ENCODE data around the gene FBXL5.

Gene FBXL5

DNA sequence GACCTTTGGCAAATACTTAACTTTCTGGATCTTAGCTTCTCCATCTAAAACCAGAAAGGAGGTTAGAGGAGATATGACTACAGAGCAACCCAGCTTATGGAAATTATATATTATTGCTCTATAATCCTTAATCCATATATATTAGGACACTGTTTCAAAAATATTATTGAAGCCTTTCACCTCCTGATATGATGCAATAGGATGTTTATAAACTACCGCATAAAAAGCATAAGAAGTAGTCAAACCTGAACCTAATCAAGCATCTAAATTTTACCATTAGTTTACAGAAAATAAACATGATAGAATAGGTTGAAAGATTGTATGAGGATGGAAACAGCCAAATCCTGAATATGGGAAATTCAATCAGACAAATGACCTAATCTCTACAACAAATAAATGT is 20.9 kb upstream of the FBXL5 start:
- DNase-seq (ENCODE audit: low spot score): no peak

DNA sequence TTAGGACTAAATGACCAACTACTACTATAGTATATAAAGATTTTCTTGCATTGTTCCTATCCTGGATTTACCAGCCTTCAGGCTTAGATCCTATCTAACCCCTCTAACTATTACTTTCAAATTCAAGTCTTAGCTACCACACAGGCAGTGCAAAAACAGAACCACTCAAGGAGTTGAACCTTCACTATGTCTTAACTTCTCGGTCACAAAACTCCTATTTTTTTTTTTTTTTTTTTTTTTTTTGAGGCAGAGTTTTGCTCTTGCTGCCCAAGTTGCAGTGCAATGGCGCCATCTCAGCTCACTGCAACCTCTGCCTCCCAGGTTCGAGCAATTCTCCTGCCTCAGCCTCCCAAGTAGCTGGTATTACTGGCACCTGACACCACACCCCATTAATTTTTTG is 20.2 kb upstream of the FBXL5 start:
- no peak for DNase-seq (ENCODE audit: low spot score)

DNA sequence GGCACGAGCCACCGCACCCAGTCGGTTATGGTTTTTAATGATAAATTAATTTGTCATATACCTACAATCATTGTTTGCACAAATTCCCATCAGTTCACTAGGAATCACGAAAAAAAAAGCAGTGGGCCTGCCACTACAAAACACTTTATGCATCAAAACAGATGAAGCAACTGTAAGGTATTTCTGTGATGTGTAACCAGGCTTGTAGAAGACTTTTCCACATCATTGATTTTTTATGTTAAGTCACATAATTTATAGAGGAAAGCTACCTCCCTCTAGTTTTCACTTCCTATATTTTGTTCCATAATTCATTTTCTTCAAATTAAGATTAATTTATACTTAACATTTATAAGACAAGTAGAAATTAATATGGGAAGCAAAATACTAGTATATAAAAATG is 19.8 kb upstream of the FBXL5 start:
- no peak for DNase-seq (ENCODE audit: low spot score)

DNA sequence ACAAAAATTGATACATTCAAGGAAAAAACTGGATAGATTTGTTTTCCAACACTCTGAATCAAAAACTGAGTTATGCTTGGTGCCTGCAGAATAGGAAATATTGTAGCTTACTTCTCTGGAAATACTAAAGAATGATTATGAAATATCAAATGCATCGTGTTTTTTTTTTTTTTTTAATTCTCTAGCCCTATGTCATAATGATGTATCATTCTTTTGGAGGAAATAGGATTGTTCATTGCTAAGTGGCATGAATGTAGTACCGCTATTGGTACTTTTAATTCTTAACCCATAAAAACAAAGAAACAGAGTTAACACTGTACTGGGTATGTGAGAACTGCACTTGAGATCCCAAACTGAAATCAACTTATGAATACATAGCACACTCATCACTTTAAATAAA is 18.9 kb upstream of the FBXL5 start:
- no peak for DNase-seq (ENCODE audit: low spot score)

DNA sequence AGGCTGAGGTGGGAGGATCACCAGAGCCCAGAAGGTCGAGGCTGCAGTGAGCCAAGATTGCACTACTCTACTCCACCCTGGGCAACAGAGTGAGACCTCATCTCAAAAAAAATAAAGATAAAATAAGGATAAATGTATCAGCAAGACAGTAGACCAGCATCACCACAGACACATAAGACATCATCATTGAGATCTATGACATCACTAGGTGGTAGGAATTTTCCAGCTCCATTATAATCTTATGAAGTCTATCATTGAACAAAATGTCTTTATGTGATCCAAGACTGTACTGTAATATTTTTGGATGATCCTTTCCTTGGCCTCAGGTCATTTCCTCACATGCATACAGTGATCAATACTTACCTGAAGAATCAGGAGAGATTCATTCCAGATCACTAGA is 18.2 kb upstream of the FBXL5 start:
- DNase-seq (ENCODE audit: low spot score): no peak

DNA sequence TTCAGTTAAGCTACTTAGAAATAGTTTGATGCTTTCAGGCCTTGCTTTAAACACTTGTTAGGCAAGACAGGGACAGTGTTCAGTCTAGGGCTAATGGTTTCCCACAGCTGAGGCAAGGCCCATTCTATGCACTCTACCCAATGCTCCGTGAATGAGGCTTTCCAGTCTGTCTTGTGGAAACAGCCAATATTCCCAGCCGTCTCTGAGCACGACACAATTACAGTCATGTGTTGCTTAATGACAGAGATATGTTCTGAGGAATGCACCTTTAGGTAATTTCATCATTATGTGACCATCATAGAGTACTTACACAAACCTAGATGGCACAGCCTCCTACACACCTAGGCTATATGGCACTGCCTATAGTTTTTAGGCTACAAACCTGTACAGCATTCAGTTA is 16.9 kb upstream of the FBXL5 start:
- DNase-seq (ENCODE audit: low spot score): no peak

DNA sequence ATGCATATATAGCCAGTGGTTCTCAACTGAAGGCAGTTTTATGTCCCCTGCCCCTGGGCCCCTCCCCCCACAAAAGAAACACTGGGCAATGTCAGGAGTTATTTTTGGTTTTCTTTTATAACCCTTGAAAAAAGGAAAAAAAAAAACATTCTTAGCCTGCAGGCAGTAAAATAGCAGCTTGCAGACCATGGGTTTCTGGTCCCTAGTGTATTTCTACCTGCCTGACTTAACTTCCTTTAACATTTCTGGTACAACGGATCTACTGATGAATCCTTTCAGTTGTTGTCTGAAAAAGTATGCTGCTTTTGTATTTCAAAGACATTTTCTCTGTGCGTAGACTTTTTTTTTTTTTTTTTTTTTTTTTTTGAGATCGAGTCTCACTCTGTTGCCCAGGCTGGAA is 15.4 kb upstream of the FBXL5 start:
- no peak for DNase-seq (ENCODE audit: low spot score)

DNA sequence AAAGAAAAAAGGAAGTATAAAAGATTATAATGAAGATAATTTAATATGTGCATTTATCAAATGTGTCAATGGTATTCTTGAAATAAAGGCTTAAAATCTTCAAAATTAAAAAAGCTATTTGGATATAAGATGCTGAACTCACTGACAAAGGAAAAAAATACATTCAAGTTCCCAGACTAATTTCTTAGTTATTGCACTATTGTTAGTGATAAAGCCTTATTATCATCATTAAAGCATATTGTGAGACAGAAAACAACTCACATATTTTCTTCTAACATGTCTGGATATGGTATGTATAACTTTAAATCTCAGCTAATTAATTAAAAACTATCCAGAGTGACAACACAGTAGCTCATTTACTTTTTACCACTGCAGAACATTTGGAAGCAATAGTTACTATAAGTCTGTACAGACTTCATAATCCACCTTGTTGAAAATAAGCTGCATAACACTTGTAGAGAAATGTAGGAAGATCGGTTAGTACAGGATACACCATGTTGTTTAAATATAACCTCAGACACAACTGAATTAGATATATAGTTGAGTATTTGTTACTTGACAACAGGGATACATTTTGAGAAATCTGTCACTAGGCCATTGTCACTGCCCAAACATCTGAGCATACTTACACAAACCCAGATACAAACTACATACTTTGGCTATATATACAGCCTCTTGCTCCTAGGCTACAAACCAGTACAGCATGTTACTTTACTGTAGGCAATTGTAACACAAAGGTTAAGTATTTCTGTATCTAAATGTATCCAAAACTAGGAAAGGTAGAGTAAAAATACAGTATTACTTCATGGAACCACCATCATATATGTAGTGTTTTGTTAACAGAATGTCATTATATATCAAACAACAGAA is 13.6 kb upstream of the FBXL5 start:
- no peak for DNase-seq (ENCODE audit: low spot score)

DNA sequence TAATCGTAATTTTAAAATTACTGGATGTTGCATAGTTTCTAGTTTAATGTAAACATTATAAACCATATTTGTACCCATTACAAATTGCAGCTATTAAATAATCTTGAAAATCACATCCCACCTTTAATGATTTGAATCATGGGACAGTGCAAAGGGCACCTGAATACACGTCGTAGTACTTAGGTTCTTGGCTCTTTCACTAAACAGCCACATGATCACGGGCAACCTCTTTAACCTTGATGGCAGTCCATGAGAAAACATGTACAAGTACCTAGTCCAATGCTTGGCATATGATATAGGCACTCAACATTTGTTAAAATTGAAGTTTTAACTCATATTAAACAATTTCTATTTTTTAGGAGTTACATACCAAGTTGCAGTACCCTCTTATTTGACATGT is 11.8 kb upstream of the FBXL5 start:
- no peak for DNase-seq (ENCODE audit: low spot score)

DNA sequence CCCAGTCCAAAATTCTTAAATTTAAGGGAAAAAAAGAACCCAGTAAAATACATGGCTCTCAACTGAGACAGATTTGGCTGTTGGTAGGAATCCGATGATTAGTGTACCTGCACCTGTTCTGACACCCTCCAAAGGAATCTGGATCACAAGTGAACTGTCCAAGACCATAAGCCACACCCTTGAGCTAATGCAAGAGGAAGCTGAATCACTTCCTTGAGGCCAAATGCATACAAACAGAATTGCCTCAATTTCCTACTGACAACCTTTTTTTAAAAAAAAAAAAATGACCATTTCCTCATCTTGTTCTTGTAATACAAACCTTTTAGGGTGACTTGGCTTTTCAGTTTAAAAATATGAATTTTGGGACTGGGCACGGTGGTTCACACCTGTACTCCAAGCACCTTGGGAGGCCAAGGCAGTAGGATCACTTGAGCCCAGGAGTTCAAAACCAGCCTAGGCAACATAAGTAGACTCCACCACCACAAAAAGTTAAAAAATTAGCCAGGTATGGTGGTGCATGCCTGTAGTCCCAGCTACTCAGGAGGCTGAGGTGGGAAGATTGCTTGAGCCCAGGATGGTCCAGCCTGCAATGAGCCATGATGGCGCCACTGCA is 10.7 kb upstream of the FBXL5 start:
- no peak for DNase-seq (ENCODE audit: low spot score)

DNA sequence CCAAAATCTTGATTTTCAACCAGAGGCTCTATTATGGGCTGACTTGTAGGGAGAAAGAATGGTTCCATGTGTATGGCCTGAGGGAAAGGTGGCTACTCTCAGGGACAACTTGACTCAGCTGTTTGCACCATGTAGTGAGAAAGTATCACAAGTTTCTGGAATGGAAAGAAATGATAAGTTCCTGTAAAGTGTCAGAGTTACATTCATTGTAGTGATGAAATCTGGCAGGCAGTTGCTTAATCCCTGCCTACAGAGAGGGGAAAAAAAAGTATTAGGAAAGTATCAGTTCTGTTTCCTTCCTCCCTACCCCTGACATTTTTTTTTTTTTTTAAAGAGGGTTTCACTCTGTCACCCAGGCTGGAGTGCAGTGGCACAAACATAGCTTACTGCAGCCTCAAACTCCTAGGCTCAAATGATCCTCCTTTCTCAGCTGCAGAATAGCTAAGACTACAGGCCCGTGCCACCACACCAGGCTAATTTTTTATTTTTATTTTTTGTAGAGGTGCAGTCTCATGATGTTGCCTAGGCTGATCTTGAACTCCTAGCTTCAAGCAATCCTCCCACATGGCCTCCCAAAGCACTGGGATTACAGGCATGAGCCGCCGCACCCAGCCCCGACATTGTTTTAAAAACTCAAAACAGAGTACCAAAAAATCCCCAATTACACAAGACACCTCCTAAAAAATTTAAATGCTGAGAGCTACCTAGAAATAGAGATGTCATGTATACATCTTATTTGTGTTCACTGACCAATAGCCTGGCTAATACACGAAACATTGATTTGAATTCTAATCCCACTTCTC is 4.8 kb upstream of the FBXL5 start:
- no peak for DNase-seq (ENCODE audit: low spot score)

DNA sequence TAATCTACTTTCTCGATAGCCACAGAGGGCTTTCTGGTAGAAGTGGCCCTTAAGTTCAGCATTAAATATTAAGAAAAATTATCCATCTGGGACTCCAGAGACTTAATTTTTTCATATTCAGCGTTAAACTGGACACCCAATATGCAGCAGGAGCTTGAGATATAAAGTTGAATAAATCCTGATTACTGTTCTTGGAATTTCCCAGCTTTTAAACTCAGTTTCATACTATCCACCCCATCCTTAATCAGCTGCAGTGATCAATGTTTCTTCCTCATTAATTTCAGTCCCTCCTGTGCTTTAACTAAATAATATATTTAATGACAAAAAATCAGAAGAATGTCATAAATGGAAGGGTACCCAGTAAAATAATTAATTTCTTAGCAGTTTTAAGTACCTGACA is 3.6 kb upstream of the FBXL5 start:
- DNase-seq (ENCODE audit: low spot score): no peak

DNA sequence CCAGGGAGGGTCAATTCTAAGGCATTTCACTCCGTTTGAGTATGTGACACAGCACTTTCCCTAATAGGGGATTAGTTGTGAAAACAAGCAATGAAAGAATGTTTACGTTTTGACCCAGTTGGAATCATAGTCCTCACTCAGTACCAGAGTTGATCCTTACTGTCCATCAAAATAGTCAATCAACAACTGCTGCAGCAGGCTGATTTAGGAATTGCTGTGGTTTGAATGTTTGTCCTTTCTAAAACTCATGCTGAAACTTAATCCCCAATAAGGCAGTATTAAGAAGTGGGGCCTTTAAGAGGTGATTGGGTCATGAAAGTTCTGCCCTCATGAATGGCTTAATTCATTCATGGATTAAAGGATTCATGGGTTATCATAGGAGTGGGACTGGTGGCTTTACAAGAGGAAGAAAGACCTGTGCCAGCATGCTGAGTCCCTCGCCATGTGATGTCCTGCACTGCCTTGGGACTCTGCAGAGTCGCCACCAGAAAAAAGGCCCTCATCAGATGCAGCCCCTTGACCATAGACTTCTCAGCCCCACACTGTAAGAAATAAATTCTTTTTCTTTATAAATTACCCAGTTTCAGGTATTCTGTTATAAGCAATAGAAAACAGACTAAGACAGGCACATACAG is 3.1 kb upstream of the FBXL5 start:
- no peak for DNase-seq (ENCODE audit: low spot score)

DNA sequence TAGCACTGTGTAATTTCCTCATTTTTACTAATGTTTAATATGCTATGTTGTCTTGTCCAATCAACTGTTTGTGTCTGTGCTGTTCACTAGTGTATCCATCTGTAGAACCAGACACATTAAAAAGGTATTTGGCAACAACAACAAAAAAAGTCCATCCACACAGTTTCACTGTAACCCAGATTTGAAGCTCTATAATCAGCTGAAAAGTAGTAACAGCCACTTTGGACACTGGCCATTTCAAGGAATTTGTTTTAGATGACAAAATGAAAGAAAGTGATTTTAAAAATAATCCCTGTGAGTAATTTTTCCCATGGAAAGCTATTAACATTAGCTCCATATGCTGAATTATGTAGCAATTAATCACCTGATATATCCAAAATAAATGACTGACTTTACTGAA is 2.2 kb upstream of the FBXL5 start:
- DNase-seq (ENCODE audit: low spot score): no peak

DNA sequence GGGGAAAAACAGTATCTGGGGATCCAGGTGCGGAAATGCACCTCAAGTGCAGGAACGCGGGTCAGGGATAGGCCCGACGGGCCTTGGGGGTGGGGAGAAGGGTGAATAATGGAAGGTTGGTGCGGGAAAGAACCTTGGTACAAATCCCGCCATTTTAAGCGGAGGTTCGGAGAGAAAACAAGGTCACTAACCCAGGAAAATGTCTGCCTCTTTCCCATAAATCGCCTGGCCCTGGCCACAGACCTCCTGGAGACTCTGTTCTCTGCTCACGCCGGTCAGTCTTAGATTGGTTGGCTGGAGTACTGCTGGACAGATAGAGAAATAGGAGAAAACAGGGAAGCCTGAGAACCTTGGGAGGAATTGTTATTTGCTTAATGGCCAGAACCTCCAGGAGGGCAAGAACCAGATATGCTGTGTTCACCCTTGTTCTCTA is 897 bp upstream of the FBXL5 start:
- DNase-seq (ENCODE audit: low spot score): no peak

DNA sequence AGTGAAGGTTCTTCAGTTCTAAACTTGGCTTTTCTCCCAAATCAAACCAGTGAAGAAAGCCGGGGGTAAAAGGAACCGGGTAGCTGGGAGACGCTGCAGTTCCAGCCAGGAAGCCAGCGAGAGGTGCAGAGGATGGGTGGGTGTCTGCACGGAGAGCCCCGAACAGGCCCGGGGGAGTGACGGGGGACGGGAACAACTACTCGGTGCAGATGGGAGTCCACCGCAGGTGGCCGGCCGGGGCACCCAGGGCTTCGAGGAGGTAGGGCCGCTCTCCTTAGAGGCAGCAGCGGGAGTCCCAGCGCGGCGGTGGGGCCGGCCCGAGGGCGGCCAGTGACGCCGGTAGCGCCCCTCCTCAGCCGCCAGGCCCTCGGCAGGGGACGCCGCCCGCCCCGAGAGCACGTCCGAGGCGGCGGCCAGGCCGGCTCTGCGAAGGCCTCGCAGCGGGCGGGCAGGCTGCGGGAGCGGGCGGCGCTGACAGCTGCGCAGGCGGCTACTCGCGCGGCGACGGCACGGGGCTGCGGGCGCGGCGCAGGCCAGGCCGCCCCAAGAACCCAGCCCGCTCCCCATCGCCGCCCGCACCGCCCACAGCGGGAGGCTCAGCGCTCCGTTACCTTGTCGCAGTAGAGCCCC is 449 bp downstream of the FBXL5 start:
- peak; percentile 86 for DNase-seq (ENCODE audit: low spot score)

DNA sequence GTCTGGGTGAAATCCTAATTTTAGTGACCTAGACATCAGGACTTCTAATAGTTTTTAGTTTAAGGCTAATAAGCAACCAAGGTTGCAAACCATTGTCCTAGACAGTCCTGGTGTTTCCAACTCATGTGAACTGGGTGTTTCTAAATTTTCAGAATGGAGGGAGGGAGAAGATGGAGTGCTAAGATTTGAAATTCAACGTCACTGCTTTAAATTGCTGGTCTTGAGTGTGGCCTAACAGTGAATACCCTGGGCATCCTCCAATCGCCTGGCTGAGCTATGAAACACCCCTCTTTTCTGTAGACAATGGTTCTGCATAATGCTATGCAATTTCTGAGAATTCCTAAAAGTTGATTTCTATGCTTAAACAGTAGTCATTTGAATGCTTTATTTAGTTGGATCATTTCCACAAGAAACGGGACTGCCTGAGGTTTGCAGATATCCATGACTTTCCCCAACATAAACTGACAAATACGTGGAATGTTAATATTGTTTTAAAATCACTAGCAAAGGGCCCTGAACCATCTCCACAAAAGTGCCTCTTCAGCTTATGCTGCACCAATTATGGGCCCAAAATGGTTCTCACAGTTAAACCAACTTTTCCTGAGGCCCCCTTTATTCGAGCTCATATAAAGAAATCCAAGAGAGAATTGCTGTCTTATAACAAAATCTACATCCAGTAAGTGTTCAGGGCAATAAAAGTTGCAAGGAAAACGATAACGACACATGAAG is 1.1 kb downstream of the FBXL5 start:
- DNase-seq (ENCODE audit: low spot score): no peak

DNA sequence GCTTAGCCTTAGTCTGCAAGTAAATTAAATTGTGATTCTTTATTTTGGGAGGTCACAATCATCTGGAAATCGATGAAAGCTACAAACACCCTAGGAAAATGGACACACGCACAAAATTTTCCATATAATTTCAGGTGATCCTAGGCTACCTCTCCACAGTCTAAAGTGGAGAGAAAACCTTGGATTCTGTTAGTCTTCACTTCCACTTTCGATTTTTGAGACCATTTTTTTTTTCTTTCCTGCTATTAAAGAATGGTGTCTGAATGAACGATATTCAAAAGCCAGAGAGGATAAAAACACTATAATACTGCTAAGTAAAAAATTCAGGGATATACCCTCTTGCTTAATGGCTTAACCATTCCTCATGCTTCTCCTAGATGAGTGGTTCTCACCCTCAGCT is 1.7 kb downstream of the FBXL5 start:
- no peak for DNase-seq (ENCODE audit: low spot score)

DNA sequence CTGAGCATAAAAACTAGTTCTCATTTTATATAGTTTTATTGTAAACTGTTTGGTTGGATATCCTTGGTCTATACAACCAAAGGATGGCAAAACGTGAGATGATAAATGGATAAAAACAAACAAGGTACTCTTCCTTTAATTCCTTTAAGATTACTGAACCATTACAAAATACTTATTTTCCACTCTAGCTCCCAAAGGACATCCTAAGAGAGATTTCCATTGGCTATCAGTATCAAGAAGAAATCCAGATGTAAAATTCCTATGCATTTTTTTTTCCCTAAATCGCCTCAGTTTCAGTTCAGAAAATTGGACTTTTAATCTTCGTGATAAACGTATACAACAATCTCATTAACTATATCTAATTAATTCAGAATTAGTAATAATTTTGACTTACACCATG is 2.3 kb downstream of the FBXL5 start:
- no peak for DNase-seq (ENCODE audit: low spot score)

DNA sequence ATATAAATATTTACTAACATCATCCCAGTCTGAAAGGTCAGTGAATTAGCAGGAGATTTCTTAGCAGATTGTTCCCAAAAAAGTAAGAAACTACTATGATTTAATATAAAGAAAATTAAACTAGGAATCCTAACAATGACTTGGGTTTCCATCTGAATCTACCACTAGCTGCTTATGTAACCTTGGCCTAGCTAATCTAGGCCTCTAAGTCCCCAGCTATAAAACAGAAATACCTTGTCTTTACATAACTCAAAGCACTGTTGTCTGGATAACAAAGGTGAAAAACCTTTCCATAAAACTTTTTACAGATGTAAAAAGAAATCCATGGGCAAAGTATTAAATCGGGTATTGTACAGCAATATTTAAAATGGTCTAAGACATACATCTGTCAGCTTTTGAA is 3.0 kb downstream of the FBXL5 start:
- DNase-seq (ENCODE audit: low spot score): no peak

DNA sequence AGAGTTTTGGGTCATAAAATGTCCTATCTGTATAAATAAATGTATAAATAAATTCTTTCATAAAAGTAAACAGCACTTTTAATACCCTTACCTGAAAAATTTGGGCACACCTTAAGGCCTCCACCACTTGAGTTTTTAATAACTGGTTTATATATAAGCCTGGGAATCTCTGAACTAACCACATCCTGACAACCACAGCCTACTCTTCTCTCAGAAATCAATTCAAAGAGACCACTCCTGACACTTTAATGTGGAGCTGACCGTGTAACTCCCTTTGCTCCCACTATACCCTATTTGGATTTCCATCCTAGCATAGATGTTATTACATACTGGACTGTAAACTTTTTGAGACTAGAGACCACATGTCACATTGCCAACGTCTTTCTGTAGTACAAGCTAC is 3.5 kb downstream of the FBXL5 start:
- no peak for DNase-seq (ENCODE audit: low spot score)

All from D341Med (cell line).